HepG2 (cell line): Measurements from ENCODE around the gene CDHR4. TPM values are rescaled to one million over a fixed set of nuclear protein-coding genes. Genes with fewer than 3 reads are reported as not detected.
A peak's percentile ranks its signal among the peaks of the same experiment; 100 is the strongest.

Experiments used
- ATAC-seq: fragments of 200-7000 bp; cut with Tn5 transposase; 3 replicates; pipeline ENCODE4 v1.9.1; 2020; ENCODE audit warnings: mild to moderate bottlenecking, moderate library complexity
- BruUV-seq: library from RNA; stranded (reverse); fragments of 400-500 nt; replicated peaks from 2 replicates; lab custom pipeline; 2021; lab: Mats Ljungman, UMichigan
- CTCF ChIA-PET: fragments of 300-600 bp; formaldehyde crosslinking; extraction: SDS; loops from one replicate; lab custom pipeline; 2021; ENCODE audit warnings: low total read pairs, inconsistent platforms, low intra/inter-chr PET ratio; lab: Yijun Ruan, JAX
- POLR2A ChIA-PET: fragments of 350-600 bp; sonication (Branson Sonifier 250); formaldehyde crosslinking; loops from one replicate; lab custom pipeline; 2020; ENCODE audit warnings: antibody characterized with exemption, inconsistent platforms; lab: Yijun Ruan, JAX
- DNase-seq: peaks from one replicate; pipeline ENCODE4 v3.0.0-alpha.2; 2015; ENCODE audit warnings: low spot score
- FAIRE-seq: peaks from 3 replicates; lab custom pipeline; 2011; peaks lifted over from hg19 to GRCh38; lab: Jason Lieb, UNC
- H2AFZ ChIP-seq: one replicate; pipeline ENCODE4 v1.6.1; 2011; ENCODE audit warnings: low read length, inconsistent platforms
- H3K27ac ChIP-seq: fragments of 300-600 bp; 3 replicates; pipeline ENCODE4 v1.8.0; 2011; ENCODE audit warnings: mixed run types, mild to moderate bottlenecking, mixed read lengths, low read length, inconsistent platforms; ENCODE audit not compliant: insufficient read depth; ENCODE audit errors: extremely low read length
- H3K27me3 ChIP-seq, 2 experiments: fragments of 200-600 bp in 1 of 2; 2 replicates in 1 of 2; 3 replicates in 1 of 2; pipeline versions ENCODE4 v1.6.0 to v1.8.0; 2011; ENCODE audit warnings: low read length in 2 of 2, mild to moderate bottlenecking in 2 of 2, moderate library complexity in 2 of 2, inconsistent platforms in 1 of 2; ENCODE audit not compliant: insufficient read depth in 2 of 2, control insufficient read depth in 1 of 2
- H3K36me3 ChIP-seq, 2 experiments: fragments of 200-600 bp in 1 of 2; replicated peaks in 1 of 2; 2 replicates in 1 of 2; 3 replicates in 1 of 2; pipeline versions ENCODE4 v1.5.1 to v1.8.0; 2011; ENCODE audit warnings: low read length in 2 of 2, inconsistent platforms in 1 of 2; ENCODE audit not compliant: insufficient read depth in 2 of 2, control insufficient read depth in 1 of 2
- H3K4me1 ChIP-seq: 2 replicates; pipeline ENCODE4 v1.5.1; 2012; ENCODE audit warnings: low read length, inconsistent platforms; ENCODE audit not compliant: insufficient read depth
- H3K4me2 ChIP-seq: 2 replicates; pipeline ENCODE4 v1.6.0; 2011; ENCODE audit warnings: low read depth, low read length, inconsistent platforms
- H3K4me3 ChIP-seq, 3 experiments: fragments of 200-600 bp in 1 of 3; sonication (generic), shearing (Covaris generic) in 1 of 3; replicated peaks in 1 of 3; 2 replicates each; pipeline ENCODE4 v1.5.1; 2011 to 2016; ENCODE audit warnings: low read length in 3 of 3, inconsistent platforms in 2 of 3, low read depth in 2 of 3, mild to moderate bottlenecking in 2 of 3, control low read depth in 1 of 3, mixed read lengths in 1 of 3; ENCODE audit not compliant: insufficient read depth in 1 of 3
- H3K79me2 ChIP-seq: one replicate; pipeline ENCODE4 v1.6.1; 2011; ENCODE audit warnings: low read length, inconsistent platforms; ENCODE audit not compliant: insufficient read depth
- H3K9ac ChIP-seq: 2 replicates; pipeline ENCODE4 v1.6.0; 2011; ENCODE audit warnings: mild to moderate bottlenecking, low read depth, low read length, inconsistent platforms; ENCODE audit not compliant: insufficient read depth
- H3K9me3 ChIP-seq: 2 replicates; pipeline ENCODE4 v1.5.1; 2012; ENCODE audit warnings: mild to moderate bottlenecking, low read length
- H4K20me1 ChIP-seq: 2 replicates; pipeline ENCODE4 v1.6.0; 2011; ENCODE audit warnings: inconsistent platforms, mild to moderate bottlenecking, low read length, moderate library complexity; ENCODE audit not compliant: insufficient read depth
- CREM ChIP-seq, 2 experiments: sonication (generic) in 1 of 2; formaldehyde crosslinking in 1 of 2; IDR thresholded peaks; 2 replicates each; pipeline versions ENCODE4 v1.4.0 to v1.6.1; 2016 to 2020; ENCODE audit warnings: antibody characterized with exemption in 1 of 2, mild to moderate bottlenecking in 1 of 2, missing genetic modification reagents in 1 of 2
- MYC ChIP-seq: sonication (generic); formaldehyde crosslinking; IDR thresholded peaks from 2 replicates; pipeline ENCODE4 v1.9.0; 2021; ENCODE audit warnings: missing genetic modification reagents, borderline replicate concordance
- NR2F6 ChIP-seq, 2 experiments: IDR thresholded peaks; 2 replicates each; pipeline ENCODE4 v1.6.1; 2016; ENCODE audit warnings: antibody characterized with exemption in 1 of 2, mild to moderate bottlenecking in 1 of 2
- SAP130 ChIP-seq: IDR thresholded peaks from 2 replicates; pipeline ENCODE4 v1.6.1; 2016; ENCODE audit warnings: low read depth
- SIN3A ChIP-seq: IDR thresholded peaks from 2 replicates; pipeline ENCODE4 v1.6.1; 2011; ENCODE audit warnings: low read depth, mild to moderate bottlenecking, control low read depth, low read length, borderline replicate concordance
- SP1 ChIP-seq, 2 experiments: fragments of 450-650 bp in 1 of 2; sonication (generic) in 1 of 2; formaldehyde crosslinking in 1 of 2; IDR thresholded peaks; 2 replicates each; pipeline versions ENCODE4 v1.4.0 to v1.6.1; 2016 to 2020; ENCODE audit warnings: missing genetic modification reagents in 1 of 2
- ZIK1 ChIP-seq: sonication (generic); formaldehyde crosslinking; IDR thresholded peaks from 2 replicates; pipeline ENCODE4 v1.5.0; 2020; ENCODE audit warnings: mild to moderate bottlenecking, low read depth, missing genetic modification reagents, borderline replicate concordance
- ZNF337 ChIP-seq: sonication (generic); formaldehyde crosslinking; IDR thresholded peaks from 2 replicates; pipeline ENCODE4 v1.5.1; 2020; ENCODE audit warnings: missing genetic modification reagents, low read depth, mild to moderate bottlenecking, borderline replicate concordance
- ZNF569 ChIP-seq: sonication (generic); formaldehyde crosslinking; IDR thresholded peaks from 2 replicates; pipeline ENCODE4 v1.5.0; 2020; ENCODE audit warnings: mild to moderate bottlenecking, missing genetic modification reagents, moderate library complexity, borderline replicate concordance
- ZNF709 ChIP-seq: sonication (generic); formaldehyde crosslinking; IDR thresholded peaks from 2 replicates; pipeline ENCODE4 v1.5.0; 2020; ENCODE audit warnings: mild to moderate bottlenecking, missing genetic modification reagents
- WGBS: methylation state at CpG from one replicate; pipeline ENCODE4 v1.1.6; 2017; ENCODE audit warnings: low lambda C conversion rate; 5-methylcytosine and 5-hydroxymethylcytosine counted together
- in situ Hi-C: cut with HindIII; loops from 2 replicates; pipeline ENCODE4 v1.10.0; 2017; ENCODE audit warnings: low pct_unique_long_range_greater_than_20kb; ENCODE audit not compliant: extremely low pct_ligation_motif_present
- intact Hi-C: fragments of 100-400 bp; cut with micrococcal nuclease; formaldehyde crosslinking; loops from one replicate; pipeline ENCODE4 v1.10.0; 2022; ENCODE audit not compliant: unreplicated experiment
- polyA plus RNA-seq, 8 experiments: library from polyadenylated mRNA; depleted of rRNA in 3 of 8; stranded (reverse) in 7 of 8; unstranded in 1 of 8; fragments of >200 nt; fragmentation: Illumina TruSeq in 4 of 8; extraction: Trizol in 4 of 8; gene quantifications; 2 replicates each; pipeline versions ENCODE4 v1.2.1 to v1.2.3, GENCODE V29; 2011 to 2016; ENCODE audit warnings: low read depth in 4 of 8, missing spikeins in 1 of 8, mixed read lengths in 1 of 8; ENCODE audit not compliant: insufficient read depth in 1 of 8
- total RNA-seq, 5 experiments: library from RNA; depleted of rRNA; stranded (reverse); fragments of >200 nt; fragmentation: Illumina TruSeq; extraction: Trizol; gene quantifications; 2 replicates each; pipeline ENCODE4 v1.2.3, GENCODE V29; 2016; ENCODE audit warnings: low read depth in 1 of 5
- TF ChIP-seq, protein P1 (sequence below): IDR thresholded peaks from 2 replicates; pipeline ENCODE4 v1.6.1; 2016; ENCODE audit warnings: missing biosample characterization, missing genetic modification reagents, low read depth
- TF ChIP-seq, protein P2 (sequence below): sonication (generic); formaldehyde crosslinking; IDR thresholded peaks from 2 replicates; pipeline ENCODE4 v1.5.0; 2020; ENCODE audit warnings: mild to moderate bottlenecking, missing genetic modification reagents, borderline replicate concordance
- TF ChIP-seq, protein P3 (sequence below), 2 experiments: fragments of 450-650 bp in 1 of 2; sonication (generic) in 1 of 2; formaldehyde crosslinking; IDR thresholded peaks; 2 replicates each; pipeline versions ENCODE4 v1.5.0 to v1.8.0; 2020 to 2022; ENCODE audit warnings: mild to moderate bottlenecking in 1 of 2, missing genetic modification reagents in 1 of 2
- TF ChIP-seq, protein P4 (sequence below): IDR thresholded peaks from 2 replicates; pipeline ENCODE4 v1.6.1; 2016; ENCODE audit warnings: mild to moderate bottlenecking, missing biosample characterization, missing genetic modification reagents

Gene CDHR4
- total and polyA plus RNA-seq, 2 of the 13 experiments (the other 11 are each of a cell fraction or from before 2014, with no cell fraction given): 0.21 TPM; not detected in 1

DNA sequence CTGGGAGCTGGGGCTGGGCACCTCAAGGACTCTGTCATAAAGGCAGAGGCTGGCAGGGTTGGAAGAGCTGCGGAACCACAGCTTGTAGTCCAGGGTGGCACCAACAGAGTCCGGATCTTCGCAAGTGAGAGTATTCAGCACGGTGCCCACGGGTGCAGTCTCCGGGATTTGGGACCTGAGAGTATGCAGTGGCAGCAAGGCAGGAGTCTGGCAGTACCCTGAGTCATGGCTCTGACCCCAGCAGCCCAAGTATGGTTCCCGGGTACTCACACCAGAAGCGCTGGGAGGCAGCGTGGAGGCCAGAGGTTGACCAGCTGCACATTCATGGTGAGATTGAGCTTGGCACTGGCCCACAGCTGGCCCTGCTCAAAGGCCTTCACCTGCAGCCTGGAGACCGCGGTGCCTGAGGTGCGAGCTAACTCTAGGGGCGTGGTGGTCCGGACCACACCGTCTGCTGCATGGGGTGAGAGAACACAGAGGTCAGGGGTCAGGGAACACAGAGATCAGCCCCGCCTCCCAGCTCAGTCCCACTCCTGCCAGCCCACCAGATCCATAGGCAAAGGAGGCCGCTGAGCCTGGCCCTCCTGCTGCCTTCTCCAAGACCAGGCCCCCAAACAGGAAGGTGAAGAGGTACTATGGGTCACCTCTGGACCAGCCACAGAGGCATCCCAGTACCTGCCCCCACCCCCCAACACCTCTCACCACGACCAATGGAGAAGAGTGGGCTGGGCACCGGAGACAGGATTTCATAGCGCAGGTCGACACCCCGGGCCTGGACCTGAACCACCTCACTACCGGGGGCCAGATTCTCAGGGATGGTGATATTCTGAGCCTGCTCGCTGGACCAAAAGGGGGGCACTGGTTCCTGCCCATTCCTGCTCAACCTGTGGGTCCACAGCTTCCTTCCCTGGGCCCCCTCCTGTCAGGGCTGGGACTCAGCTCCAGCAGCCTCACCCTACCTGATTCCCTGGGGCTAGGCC lies 4.5 kb downstream of the CDHR4 start:
- Histone ChIP-seq H3K4me2 (peak overlapping the region; percentile 68), H3K27me3 (peaks cover 0 to 1% of the 10 kb centered on the region in 2 experiments; a peak in 1 of 5 replicates), H3K27ac (no peak overlapping the region), H3K4me1 (peaks cover 44% of the 10 kb centered on the region), H2AFZ (no peak overlapping the region), H3K36me3 (no peaks in the 10 kb centered on the region), H3K9ac (no peak overlapping the region), H3K9me3 (no peaks in the 10 kb centered on the region), H3K79me2 (no peaks in the 10 kb centered on the region), H3K4me3 (peak overlapping the region in 2 of 3 experiments; percentile 12 to 39; a peak in 1 of 6 replicates), H4K20me1 (no peaks in the 10 kb centered on the region)
- DNase-seq (no peak), FAIRE-seq (no peak), ATAC-seq (peak; percentile 52)
- in situ Hi-C loops (no loop called here), intact Hi-C loops (no loop called here)
- BruUV-seq: no TSS peak
- WGBS: 49% methylated on average over 8 of the region's 24 CpGs
- ChIA-PET CTCF (no interaction called here), POLR2A (interaction anchor here (0.6 to 1.2 kb wide), 4 partner anchors 9 to 300 kb away, joined by 3 to 4 read pairs (median 3); partner anchors contain the start of genes IP6K1 and MON1A)
- TF ChIP-seq, protein P1, sequence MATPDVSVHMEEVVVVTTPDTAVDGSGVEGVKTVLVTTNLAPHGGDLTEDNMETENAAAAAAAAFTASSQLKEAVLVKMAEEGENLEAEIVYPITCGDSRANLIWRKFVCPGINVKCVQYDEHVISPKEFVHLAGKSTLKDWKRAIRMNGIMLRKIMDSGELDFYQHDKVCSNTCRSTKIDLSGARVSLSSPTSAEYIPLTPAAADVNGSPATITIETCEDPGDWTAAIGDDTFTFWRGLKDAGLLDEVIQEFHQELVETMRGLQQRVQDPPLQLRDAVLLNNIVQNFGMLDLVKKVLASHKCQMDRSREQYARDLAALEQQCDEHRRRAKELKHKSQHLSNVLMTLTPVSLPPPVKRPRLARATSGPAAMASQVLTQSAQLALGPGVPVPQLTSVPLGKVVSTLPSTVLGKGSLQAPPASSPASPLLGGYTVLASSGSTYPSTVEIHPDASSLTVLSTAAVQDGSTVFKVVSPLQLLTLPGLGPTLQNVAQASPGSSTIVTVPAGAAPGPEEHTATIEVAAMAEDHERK: no peak
- peak; percentile 71 for TF ChIP-seq NR2F6 (IDR thresholded peaks at IDR 0.05)
- peak; percentile 76 for TF ChIP-seq NR2F6 (CRISPR knock-in tag; IDR thresholded peaks at IDR 0.05)
- no peak for TF ChIP-seq SAP130
- TF ChIP-seq, protein P2, sequence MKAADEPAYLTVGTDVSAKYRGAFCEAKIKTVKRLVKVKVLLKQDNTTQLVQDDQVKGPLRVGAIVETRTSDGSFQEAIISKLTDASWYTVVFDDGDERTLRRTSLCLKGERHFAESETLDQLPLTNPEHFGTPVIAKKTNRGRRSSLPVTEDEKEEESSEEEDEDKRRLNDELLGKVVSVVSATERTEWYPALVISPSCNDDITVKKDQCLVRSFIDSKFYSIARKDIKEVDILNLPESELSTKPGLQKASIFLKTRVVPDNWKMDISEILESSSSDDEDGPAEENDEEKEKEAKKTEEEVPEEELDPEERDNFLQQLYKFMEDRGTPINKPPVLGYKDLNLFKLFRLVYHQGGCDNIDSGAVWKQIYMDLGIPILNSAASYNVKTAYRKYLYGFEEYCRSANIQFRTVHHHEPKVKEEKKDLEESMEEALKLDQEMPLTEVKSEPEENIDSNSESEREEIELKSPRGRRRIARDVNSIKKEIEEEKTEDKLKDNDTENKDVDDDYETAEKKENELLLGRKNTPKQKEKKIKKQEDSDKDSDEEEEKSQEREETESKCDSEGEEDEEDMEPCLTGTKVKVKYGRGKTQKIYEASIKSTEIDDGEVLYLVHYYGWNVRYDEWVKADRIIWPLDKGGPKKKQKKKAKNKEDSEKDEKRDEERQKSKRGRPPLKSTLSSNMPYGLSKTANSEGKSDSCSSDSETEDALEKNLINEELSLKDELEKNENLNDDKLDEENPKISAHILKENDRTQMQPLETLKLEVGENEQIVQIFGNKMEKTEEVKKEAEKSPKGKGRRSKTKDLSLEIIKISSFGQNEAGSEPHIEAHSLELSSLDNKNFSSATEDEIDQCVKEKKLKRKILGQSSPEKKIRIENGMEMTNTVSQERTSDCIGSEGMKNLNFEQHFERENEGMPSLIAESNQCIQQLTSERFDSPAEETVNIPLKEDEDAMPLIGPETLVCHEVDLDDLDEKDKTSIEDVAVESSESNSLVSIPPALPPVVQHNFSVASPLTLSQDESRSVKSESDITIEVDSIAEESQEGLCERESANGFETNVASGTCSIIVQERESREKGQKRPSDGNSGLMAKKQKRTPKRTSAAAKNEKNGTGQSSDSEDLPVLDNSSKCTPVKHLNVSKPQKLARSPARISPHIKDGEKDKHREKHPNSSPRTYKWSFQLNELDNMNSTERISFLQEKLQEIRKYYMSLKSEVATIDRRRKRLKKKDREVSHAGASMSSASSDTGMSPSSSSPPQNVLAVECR (CRISPR knock-in tag): peak; percentile 30; the same call in 1 of the 2 replicates
- no peak for TF ChIP-seq SP1 (IDR thresholded peaks at IDR 0.05)
- TF ChIP-seq SP1 (CRISPR knock-in tag; IDR thresholded peaks at IDR 0.05): no peak
- TF ChIP-seq SIN3A: no peak
- TF ChIP-seq, protein P3, sequence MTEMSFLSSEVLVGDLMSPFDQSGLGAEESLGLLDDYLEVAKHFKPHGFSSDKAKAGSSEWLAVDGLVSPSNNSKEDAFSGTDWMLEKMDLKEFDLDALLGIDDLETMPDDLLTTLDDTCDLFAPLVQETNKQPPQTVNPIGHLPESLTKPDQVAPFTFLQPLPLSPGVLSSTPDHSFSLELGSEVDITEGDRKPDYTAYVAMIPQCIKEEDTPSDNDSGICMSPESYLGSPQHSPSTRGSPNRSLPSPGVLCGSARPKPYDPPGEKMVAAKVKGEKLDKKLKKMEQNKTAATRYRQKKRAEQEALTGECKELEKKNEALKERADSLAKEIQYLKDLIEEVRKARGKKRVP (CRISPR knock-in tag; IDR thresholded peaks at IDR 0.05): no peak
- TF ChIP-seq CREM (IDR thresholded peaks at IDR 0.05): no peak
- TF ChIP-seq CREM (CRISPR knock-in tag; IDR thresholded peaks at IDR 0.05): no peak
- TF ChIP-seq, protein P4, sequence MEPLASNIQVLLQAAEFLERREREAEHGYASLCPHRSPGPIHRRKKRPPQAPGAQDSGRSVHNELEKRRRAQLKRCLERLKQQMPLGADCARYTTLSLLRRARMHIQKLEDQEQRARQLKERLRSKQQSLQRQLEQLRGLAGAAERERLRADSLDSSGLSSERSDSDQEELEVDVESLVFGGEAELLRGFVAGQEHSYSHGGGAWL (CRISPR knock-in tag): no peak
- no peak for TF ChIP-seq ZNF709 (CRISPR knock-in tag)
- no peak for TF ChIP-seq ZIK1 (CRISPR knock-in tag)
- TF ChIP-seq MYC: peak; percentile 45; the same call in 1 of the 2 replicates
- no peak for TF ChIP-seq ZNF337 (CRISPR knock-in tag)
- TF ChIP-seq ZNF569 (CRISPR knock-in tag): no peak
